ENCODE data around the gene RTN3.
A peak's percentile ranks its signal among the peaks of the same experiment; 100 is the strongest.

The RTN3 gene

DNA sequence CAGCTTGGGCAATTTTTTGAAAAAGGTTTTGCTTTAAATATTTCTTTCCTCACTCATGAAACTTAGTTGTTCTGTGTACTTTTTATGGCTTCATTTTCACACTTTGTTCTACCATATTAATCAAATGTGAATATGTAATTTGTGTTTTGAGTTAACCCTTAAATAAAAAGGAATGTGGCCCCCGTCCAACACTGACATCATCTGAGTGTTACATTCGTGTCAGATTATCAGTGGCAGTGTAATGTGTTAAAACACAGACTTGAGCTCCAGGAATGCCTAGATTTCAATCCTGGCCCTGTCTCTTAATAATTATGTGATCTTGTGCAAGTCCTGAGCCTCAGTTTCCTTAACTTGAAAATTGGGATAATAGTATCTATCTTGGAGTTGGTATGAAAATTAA lies 5.6 kb downstream of the RTN3 start:
- intact Hi-C loops (cut with DNase I; ENCODE audit: low total_unique reads): loop anchor here (10.0 kb wide), 1 partner anchor 48 kb away; no protein-coding TSS in a partner anchor
- Histone ChIP-seq H3K4me1 (peaks cover 0 to 66% (median 27%) of the 10 kb centered on the region in 4 donors), H3K36me3 (no peaks in the 10 kb centered on the region), H3K9me3 (no peaks in the 10 kb centered on the region), H3K4me3 (no peak overlapping the region), H3K27ac (peak overlapping the region in 1 of 2 donors; percentile 36), H3K27me3 (no peaks in the 10 kb centered on the region)
- TF ChIP-seq, protein P1, sequence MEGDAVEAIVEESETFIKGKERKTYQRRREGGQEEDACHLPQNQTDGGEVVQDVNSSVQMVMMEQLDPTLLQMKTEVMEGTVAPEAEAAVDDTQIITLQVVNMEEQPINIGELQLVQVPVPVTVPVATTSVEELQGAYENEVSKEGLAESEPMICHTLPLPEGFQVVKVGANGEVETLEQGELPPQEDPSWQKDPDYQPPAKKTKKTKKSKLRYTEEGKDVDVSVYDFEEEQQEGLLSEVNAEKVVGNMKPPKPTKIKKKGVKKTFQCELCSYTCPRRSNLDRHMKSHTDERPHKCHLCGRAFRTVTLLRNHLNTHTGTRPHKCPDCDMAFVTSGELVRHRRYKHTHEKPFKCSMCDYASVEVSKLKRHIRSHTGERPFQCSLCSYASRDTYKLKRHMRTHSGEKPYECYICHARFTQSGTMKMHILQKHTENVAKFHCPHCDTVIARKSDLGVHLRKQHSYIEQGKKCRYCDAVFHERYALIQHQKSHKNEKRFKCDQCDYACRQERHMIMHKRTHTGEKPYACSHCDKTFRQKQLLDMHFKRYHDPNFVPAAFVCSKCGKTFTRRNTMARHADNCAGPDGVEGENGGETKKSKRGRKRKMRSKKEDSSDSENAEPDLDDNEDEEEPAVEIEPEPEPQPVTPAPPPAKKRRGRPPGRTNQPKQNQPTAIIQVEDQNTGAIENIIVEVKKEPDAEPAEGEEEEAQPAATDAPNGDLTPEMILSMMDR (IDR thresholded peaks at IDR 0.05): no peak
- DNase-seq: no peak

DNA sequence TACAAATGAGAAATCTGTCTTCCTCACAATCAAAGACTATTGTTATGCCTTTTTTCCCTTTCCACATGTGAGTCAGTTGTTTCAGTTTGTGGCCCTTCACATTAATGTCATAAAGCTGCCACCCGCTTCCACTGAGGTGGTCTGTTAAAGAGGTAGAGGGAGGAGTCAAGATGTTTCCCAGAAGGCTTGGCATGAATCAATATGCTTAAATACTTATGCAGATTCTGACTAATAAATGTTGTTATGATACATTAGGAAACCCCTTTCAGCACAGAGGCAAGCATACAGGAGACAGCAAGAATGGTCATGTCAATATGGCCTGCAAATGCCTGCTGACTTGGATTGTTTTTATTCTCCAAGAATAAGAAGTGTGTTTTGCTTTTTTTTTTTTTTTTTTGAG lies 6.5 kb downstream of the RTN3 start:
- no peak for DNase-seq
- Histone ChIP-seq H3K9me3 (no peaks in the 10 kb centered on the region), H3K4me1 (peaks cover 0 to 62% (median 24%) of the 10 kb centered on the region in 4 donors), H3K27ac (no peak overlapping the region), H3K27me3 (no peaks in the 10 kb centered on the region), H3K36me3 (no peaks in the 10 kb centered on the region), H3K4me3 (no peak overlapping the region)
- TF ChIP-seq, protein P1 (IDR thresholded peaks at IDR 0.05): no peak
- intact Hi-C loops (cut with DNase I; ENCODE audit: low total_unique reads): loop anchor here (10.0 kb wide), 1 partner anchor 47 kb away; no protein-coding TSS in a partner anchor

DNA sequence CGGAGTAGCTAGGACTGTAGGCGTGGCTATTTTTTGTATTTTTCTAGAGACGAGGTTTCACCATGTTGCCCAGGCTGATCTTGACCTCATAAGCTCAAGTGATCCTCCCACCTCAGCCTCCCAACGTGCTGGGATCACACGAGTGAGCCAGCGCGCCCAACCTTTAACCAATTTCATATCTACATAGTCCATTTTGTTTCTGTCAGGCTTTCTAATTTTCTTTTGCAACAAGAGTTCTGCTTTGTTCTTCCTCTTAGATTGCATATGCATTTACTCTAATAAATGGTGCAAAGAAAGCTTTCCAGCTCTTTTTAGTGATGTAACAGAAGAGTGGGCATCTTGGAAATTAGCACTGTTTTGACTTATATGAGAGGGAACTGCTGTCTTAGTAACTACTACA lies 13.3 kb downstream of the RTN3 start:
- DNase-seq: no peak
- no peak overlapping the region for H3K27ac ChIP-seq
- intact Hi-C loops (cut with DNase I; ENCODE audit: low total_unique reads): no loop called here
- peaks cover 0 to 21% (median 7%) of the 10 kb centered on the region in 4 donors for H3K4me1 ChIP-seq
- no peaks in the 10 kb centered on the region for H3K27me3 ChIP-seq
- no peaks in the 10 kb centered on the region for H3K9me3 ChIP-seq
- no peak overlapping the region for H3K4me3 ChIP-seq
- TF ChIP-seq, protein P1 (IDR thresholded peaks at IDR 0.05): no peak
- no peaks in the 10 kb centered on the region for H3K36me3 ChIP-seq

DNA sequence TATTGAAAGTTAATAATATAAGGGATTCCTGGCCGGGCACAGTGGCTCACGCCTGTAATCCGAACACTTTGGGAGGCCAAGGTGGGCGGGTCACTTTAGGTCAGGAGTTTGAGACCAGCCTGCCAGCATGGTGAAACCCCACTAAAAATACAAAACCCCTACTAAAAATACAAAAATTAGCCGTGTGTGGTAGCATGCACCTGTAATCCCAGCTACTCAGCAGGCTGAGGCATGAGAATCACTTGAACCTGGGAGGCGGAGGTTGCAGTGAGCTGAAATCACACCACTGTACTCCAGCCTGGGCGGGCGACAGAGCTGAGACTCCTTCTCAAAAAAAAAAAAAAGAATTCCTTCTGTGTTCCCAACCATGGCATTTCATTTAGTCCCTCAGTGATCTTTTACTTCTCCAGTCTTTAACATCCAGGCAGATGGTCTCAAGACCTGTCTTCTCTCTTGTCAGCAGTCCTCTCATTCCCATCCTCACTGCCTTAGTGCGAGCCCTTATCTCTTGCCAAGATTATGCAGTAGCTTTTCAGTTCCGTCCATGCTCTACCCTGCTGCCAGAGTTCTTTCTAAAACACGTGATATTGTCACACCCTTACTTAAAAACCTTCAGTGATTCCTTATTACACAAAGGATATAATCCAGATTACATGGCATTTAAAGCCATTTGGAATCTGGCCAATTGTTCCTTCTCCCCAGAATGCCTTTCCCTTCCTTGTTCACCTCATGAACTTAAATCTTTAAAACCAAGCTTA lies 17.9 kb downstream of the RTN3 start:
- TF ChIP-seq, protein P1 (IDR thresholded peaks at IDR 0.05): no peak
- no peaks in the 10 kb centered on the region for H3K27me3 ChIP-seq
- no peak overlapping the region for H3K4me3 ChIP-seq
- H3K9me3 ChIP-seq: no peaks in the 10 kb centered on the region
- no peak for DNase-seq
- no peaks in the 10 kb centered on the region for H3K36me3 ChIP-seq
- H3K4me1 ChIP-seq: peaks cover 0 to 16% (median 10%) of the 10 kb centered on the region in 4 donors
- intact Hi-C loops (cut with DNase I; ENCODE audit: low total_unique reads): no loop called here
- no peak overlapping the region for H3K27ac ChIP-seq

DNA sequence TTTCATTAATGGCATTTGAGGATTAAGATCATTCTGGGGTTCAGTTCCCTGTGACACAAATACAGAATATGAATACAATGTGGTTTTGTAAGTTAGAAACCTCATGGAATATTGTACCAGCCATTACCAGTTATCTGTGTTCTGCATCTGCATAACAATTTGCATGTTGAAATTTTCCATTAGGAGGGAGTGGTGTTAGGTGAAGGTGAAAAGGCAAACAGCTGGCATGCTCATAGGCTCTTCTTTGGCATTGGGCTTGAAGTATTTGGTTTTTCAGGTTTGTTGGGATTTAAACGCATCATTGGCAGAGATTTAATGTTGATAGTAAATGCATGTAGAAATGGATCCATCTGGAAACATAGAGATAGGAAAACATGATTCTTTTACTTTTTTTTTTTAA lies 18.6 kb downstream of the RTN3 start:
- intact Hi-C loops (cut with DNase I; ENCODE audit: low total_unique reads): no loop called here
- no peak for DNase-seq
- H3K4me3 ChIP-seq: no peak overlapping the region
- no peaks in the 10 kb centered on the region for H3K9me3 ChIP-seq
- TF ChIP-seq, protein P1 (IDR thresholded peaks at IDR 0.05): no peak
- peaks cover 0 to 23% (median 12%) of the 10 kb centered on the region in 4 donors for H3K4me1 ChIP-seq
- H3K27ac ChIP-seq: no peak overlapping the region
- H3K36me3 ChIP-seq: no peaks in the 10 kb centered on the region
- no peaks in the 10 kb centered on the region for H3K27me3 ChIP-seq
